GM18858 (cell line): ENCODE data around the gene SMARCC2.

Experiments used
- ATAC-seq: cut with Tn5 transposase; IDR thresholded peaks from one replicate; pipeline ENCODE4 v1.9.1; 2021; ENCODE audit not compliant: unreplicated experiment

SMARCC2 gene

DNA sequence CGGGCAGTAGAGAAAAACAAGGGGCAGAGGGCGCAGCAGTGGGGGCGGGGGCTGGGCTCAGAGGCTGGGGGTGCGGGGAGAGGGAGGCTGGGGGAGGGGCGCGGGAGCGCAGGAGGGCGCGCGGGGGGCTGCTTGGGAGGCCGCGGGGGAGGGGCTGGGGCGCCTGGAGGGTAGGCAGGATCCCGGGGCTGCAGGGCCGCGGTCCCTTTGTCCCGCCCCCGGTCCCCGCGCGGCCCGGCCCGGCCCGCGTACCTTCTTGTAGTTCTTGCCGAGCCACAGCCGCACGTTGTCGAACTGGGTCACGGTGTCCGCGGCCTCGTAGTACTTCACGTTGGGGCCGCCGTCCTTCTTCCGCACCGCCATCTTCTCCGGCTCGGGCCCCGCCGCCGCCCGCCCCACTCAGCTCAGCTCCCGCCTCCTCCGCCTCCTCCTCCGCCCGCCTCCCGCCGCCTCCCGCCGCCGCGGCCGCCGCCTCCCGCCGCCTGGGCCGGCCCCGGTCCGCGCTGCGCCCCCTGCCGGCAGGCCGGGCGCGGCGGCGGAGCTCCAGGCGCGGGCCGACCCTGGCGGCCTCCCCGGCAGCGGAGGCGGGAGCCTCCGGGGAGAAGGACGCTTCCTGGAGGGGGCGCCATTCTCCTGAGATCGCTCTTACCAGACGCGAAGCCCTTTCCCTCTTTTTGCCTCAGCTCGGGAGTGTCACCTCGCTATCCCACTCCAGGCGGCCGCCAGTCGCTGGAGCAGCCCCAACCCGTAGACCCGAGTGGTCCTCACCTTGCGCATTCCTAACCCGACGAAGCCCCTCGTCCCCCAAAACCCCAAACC, at the start of gene SMARCC2:
Gene SMARCC2 (minus strand): TSS at position 385 of the 819 bp plus-strand sequence. CDS start 22 bp downstream, at position 363.
- ATAC-seq: no peak

DNA sequence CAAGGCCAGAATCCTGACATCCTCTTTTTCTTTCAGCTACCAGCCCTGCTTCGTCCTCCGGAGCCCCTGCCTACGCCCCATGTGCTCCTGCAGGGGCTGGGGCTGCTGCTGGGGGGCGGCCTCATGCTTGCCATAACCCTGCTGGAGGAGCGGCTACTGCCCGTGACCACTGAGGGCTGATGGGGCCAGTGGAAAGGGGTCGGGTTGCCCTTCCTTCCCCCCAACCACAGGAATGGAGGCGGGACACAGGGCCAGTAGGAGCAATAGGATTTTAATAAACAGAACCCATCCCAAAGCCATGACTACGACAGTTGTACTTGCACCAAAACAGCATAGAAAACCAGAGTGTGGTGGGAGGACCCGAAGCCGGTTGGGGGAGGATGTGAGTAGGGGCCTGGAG, 48.3 kb upstream of the SMARCC2 start:
- no peak for ATAC-seq

GRCh38 chr12:56236985-56237384, 47.7 kb upstream of the SMARCC2 start:
- ATAC-seq: no peak

GRCh38 chr12:56236091-56236490, 46.8 kb upstream of the SMARCC2 start:
- ATAC-seq: no peak

DNA sequence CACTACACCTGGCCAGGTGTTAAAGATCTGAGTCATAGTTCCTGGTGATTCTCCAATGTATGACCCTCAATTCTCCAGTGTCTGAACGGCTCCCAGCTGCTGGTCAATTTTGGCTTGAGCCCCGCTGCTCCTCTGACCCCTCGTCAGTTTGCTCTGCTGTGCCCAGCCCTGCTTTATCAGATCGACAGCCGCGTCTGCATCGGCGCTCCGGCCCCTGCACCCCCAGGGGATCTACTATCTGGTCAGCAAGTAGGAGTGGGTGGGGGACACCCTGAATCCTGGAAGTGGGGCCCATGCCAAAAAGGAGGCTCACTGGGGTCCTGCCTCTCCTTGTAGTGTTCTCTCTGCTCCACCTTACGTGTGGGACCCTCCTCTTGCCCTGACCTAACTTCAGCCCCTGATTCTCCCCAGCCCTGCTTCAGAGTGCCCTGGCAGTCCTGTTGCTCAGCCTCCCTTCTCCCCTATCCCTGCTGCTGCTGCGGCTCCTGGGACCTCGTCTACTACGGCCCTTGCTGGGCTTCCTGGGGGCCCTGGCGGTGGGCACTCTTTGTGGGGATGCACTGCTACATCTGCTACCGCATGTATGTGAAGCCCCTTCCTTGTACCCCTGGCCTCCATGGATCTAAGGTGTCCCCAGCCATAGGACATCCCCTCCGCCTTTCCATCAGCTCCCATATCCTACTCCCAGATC, 45.6 kb upstream of the SMARCC2 start:
- ATAC-seq: no peak

DNA sequence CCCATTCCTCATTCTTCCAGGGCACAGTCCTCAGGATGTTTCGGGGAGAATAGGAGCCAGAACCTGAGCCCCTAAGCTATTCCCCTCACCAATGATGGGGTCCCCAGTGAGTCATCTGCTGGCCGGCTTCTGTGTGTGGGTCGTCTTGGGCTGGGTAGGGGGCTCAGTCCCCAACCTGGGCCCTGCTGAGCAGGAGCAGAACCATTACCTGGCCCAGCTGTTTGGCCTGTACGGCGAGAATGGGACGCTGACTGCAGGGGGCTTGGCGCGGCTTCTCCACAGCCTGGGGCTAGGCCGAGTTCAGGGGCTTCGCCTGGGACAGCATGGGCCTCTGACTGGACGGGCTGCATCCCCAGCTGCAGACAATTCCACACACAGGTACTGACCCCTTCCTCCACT, 41.9 kb upstream of the SMARCC2 start:
- ATAC-seq: no peak

DNA sequence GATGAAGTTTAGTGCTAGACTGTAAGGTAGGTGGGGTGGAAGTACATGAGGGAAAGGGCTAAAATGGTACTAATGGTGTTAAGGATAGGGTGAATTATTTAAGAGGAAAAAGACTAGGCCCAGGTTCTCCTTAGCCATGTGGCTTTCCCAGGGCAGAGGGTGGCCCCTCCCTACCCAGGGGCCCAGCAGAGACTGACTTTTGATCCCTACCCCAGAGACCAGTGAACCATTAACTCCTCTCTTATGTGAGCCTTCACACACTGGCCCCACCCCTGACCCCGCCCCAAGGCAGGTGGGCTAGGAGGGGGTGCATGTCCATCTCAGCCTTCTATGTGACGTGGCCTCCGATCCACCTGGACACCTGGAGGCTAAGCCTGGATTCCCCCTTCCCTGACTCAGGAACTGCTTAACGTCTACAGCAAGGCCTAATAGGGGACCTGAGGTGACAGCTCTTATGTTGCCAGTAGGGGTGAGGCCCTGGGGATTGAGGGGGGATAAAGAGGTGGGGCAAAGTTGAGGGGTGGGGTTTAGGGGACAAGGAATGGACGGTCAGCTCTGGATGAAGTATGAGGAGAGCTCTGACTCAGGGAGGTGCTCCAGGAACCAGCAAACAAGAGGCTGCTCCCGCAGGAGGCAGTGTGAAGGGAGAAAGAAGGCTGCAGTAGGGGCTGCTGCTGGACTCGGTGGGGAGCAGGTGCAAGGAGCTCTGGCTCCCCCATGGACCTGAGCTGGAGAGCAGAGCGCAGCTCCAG, 41.3 kb upstream of the SMARCC2 start:
- no peak for ATAC-seq

DNA sequence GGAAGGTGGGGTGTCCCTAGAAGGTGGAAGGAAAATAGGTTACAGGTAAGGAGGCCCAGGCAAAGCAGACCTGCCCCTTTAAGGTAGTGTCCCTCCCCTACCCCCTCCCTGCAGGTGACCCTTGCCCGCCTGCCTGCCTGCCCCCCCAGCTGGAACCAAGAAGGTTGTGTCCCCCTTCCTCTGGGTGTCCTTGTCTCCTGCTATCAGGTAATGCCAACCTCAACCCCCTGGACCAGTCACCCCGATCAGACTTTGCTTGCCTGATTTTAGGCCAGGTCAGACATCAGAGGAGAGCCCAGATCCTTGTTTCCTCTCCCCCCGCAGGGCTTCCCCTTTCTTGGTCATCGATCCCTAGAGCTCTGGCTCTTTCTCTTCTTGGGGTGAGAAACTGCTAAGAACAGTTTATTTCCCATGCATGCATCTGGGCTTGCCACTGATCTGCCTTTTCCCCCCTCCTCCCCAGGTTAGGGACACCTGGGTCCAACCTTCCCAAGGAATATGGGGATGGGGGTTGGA, 40.7 kb upstream of the SMARCC2 start, which contains the start of gene SLC39A5:
Gene SLC39A5 (plus strand): TSS at position 136 of the 516 bp plus-strand sequence. CDS start 1,224 bp downstream, outside the sequence.
- ATAC-seq: no peak

DNA sequence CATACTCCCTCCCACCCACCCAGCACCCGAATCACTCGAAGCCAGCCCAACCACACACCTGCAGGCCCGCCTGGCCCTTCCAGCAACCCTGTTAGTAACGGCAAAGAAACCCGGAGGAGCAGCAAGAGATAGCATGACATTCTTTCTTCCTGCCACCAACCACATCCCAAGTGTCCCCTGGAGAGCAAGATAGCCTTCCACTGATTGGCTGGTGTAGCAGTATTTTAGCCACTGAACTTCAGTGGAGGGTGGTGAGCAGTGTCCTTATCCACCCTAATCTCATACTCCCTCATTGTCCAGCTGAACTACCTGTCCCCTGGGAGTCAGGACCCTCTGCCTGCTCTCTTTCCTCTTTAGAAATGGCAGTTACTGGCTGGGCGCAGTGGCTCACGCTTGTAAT, 39.8 kb upstream of the SMARCC2 start:
- no peak for ATAC-seq

GRCh38 chr12:56224954-56225353, 35.7 kb upstream of the SMARCC2 start:
- no peak for ATAC-seq

- peak; percentile 66 for ATAC-seq
These were observed 34.9 kb upstream of the SMARCC2 start, which contains the start of gene NABP2 for GRCh38 chr12:56224102-56224701. Gene NABP2, plus strand, starts transcription at chr12:56224342. Its CDS starts 515 bp downstream, at chr12:56224857.

GRCh38 chr12:56223571-56224101, 34.4 kb upstream of the SMARCC2 start:
- ATAC-seq: no peak

- ATAC-seq: no peak
These were observed 33.2 kb upstream of the SMARCC2 start for GRCh38 chr12:56222531-56222895.

DNA sequence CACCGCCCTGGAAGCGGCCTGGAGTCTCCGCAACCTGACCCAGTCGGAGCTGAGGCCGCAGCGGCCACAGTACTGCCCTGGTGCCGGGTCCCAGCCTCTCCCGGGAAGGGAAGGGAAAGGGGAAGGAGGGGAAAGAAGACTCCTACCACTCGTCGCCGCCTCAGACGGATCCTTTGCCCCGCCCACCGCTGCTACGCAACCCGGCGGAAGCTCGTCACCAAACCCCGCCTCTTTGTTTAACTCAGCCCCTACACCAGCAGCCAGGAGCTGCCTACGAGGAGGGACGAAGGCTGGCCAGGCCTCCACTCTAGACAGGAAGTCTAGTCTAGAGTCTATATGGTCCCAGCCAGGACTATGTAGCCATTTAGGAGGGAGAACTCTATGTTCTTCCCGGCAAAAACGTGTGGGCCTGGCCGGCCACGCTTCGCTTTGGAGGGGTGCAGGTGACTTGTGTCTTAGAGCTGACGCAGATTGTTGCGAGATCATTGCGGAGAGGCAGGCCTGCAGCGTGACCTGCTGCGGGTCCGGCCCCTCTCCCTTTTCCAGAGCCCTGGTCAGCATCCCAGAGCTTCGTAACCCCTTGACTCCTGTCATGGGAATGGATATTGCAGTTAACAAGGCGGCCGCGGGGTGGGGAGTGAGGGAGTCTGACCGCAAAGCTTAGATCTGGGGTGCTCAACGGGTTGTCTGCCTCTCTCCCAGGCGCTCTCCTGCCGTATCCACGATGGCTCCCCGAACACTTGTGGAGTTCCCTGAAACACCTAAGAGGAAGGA, 32.7 kb upstream of the SMARCC2 start, which contains the start of gene RNF41:
Gene RNF41 (minus strand): TSS at position 166 of the 774 bp plus-strand sequence. CDS start 7,875 bp downstream, outside the sequence.
- peak; percentile 62 for ATAC-seq

DNA sequence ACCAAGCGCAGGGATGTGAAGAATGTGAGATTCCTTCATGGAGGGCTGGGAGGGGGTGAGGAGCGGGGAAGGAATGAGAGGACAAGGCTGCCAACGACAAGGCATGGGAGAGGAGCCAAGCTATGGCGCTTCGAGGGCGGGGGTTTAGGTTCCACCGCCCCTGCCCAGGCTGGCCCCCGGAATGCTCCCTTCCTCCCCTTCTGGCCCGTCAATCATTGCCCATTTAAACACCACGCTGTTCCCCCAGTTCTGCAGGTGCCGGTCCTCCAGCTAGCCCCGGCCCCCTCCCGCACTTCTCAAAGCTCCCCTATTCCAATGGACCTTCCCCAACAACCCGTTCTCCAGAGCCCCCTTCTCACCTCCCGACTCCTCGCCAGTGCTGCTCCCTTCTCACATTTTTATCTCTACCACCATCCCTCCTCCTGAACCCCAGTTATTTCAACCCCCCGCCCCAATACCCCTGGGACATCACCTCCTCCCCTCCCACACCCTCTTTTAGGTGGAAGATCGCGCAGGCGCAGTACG, 32.0 kb upstream of the SMARCC2 start:
- no peak for ATAC-seq

GRCh38 chr12:56220611-56221231, 31.4 kb upstream of the SMARCC2 start:
- no peak for ATAC-seq

GRCh38 chr12:56219840-56220239, 30.6 kb upstream of the SMARCC2 start:
- ATAC-seq: no peak

GRCh38 chr12:56216461-56216860, 27.2 kb upstream of the SMARCC2 start:
- ATAC-seq: no peak

- no peak for ATAC-seq
These were observed 24.6 kb upstream of the SMARCC2 start for GRCh38 chr12:56213878-56214277.
